ENCODE results near the gene GRIK1.

Gene GRIK1

DNA sequence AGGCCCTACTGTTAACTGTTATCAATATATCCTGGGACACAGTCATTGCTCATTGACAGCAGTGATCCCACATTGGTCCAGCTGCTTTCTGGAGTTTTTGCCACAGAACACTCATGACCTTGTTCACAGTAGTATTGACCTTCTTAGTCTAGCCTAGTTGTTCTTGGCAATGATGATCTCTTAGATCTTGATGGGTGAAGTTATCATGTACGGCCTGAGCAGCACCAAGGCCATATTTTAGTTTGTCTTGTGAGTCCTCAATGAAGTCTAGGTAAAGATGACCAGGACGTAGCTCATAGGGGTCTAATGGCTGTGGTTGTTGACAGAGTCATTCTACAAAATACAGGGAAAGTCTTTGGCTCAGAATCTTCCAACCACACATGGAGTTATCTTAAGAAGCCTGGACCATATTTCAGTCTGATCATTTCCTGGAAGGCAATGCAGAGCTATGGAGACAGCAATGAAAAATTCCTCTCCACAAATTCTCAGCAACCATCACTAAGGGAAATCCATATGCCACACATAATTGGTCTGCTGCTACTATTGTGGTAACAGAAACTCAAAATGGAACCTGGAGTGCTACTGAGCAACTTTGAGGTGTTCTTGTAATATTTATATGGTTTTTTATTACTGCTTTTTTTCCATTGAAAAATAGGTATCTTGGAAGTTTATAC lies 279.6 kb downstream of the GRIK1 start:
- in situ Hi-C loops (cut with MboI; ENCODE audit: low pct_unique_long_range_greater_than_20kb, low sequenced_read_pairs), result no loop called here
- DNase-seq, result no peak

DNA sequence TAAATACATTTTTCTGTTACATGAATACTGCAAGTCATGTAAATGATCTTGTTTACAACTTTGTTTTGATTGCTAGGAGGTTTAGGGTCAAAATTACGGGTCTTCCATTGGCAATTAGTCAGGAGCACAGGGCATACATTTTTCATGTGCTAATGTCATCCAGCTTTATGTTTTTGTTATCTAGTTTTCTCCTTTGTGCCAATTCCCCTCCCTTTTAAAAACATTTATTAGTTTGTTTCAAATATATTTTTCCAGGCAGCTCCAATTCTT lies 280.9 kb downstream of the GRIK1 start:
- no peak for DNase-seq
- in situ Hi-C loops (cut with MboI; ENCODE audit: low pct_unique_long_range_greater_than_20kb, low sequenced_read_pairs), result no loop called here

GRCh38 chr21:29658177-29658933 lies 281.4 kb downstream of the GRIK1 start:
- DNase-seq, result no peak
- in situ Hi-C loops (cut with MboI; ENCODE audit: low pct_unique_long_range_greater_than_20kb, low sequenced_read_pairs), result no loop called here

DNA sequence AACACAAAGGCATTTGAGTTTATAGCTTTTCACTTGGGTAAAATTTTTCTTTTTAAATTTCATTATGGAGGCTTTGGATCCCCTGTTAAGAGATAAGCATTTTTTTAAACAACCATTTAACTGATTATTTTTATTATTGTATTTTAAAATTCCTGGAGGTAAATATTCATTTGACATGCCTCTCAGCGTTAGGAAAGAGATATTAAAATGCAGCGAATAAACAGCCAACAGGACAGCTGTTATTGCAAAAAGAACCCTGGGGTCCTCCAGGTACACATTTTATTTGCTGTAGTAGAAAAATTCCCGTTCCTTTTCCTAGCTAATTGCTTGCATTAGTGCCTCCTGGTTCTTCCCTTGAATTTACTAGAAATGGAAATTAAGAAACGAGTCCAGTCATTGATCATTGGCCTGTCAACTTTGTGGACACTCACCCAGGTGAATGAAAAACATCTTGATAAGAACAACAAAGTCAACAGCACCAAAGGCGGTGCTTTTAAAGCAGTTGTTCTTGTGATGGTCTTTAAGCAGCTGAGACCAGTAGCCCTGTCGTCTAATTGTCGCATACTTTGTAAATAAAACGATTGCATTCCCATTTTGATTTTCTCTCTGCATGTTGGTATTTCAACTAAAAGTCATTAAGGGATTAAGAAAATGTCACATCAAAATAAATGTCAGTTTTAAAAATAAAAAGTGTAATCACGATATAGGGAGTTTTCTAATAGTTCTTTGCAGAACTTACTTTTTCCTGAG lies 282.4 kb downstream of the GRIK1 start:
- DNase-seq, result no peak
- in situ Hi-C loops (cut with MboI; ENCODE audit: low pct_unique_long_range_greater_than_20kb, low sequenced_read_pairs), result no loop called here

GRCh38 chr21:29656504-29657239 lies 283.1 kb downstream of the GRIK1 start:
- in situ Hi-C loops (cut with MboI; ENCODE audit: low pct_unique_long_range_greater_than_20kb, low sequenced_read_pairs), result no loop called here
- peak; percentile 88 for DNase-seq

DNA sequence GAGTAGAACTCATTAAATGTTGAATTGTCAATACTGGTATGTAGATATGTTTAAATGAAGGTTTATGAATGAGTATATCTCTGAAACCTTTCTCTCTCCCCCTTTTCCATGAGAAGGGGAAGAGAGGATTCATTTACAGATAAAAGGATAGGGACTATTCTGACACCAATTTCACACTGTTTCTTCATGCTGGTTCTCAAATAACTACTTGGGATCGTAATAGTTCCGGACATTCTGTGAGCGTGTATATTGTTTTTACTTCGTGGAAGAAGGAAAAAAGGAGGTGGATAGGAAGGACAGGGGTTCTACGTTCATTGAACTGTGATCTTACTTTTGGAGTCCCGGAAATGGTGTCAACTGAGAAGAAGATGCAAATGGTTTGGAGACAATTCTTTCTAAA lies 284.2 kb downstream of the GRIK1 start:
- in situ Hi-C loops (cut with MboI; ENCODE audit: low pct_unique_long_range_greater_than_20kb, low sequenced_read_pairs), result no loop called here
- DNase-seq, result no peak

- in situ Hi-C loops (cut with MboI; ENCODE audit: low pct_unique_long_range_greater_than_20kb, low sequenced_read_pairs), result no loop called here
- DNase-seq, result no peak
Measured at GRCh38 chr21:29654855-29655254, 284.9 kb downstream of the GRIK1 start.

DNA sequence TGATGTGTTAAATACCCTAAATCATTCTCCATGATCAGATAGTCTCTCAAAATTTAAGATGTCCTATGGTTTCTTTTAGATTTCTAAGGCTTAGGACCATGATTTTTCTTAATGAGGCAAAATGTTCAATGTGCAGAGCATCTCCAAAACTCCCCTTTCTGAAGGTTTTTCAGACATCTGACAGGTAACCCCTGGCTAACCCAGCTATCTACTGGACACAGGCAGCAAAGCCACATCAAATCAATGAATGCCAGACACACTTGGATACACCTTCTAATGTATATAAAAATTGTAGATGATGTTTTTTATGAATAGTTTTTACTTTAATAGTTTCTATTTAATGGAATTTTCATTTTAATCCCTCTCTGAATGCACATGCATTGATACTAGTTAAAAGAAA lies 285.6 kb downstream of the GRIK1 start:
- in situ Hi-C loops (cut with MboI; ENCODE audit: low pct_unique_long_range_greater_than_20kb, low sequenced_read_pairs), result no loop called here
- no peak for DNase-seq

DNA sequence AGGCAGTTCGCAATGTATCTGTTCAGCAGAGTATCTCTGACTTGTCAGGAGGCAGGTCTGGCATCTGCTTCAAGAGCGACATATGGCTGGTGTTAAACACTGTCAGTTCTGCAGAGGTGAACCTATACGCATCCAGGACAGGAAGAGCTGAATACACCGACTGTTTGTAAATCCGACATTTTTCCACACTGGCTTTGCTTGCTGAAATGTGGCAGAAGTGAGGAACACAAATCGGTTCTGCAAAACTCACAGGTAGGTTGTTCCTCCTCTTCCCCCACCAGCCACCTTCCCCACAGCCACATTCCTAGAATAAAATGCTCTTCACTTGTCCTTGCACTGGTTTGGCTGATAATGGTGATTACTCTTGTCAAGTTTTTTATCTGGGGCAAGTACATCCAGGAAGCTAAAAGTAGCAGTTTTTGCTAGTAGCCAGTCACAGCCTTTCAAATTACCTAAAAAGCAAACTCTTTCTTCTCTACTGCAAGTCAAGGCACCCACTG lies 289.2 kb downstream of the GRIK1 start:
- no peak for DNase-seq
- in situ Hi-C loops (cut with MboI; ENCODE audit: low pct_unique_long_range_greater_than_20kb, low sequenced_read_pairs), result no loop called here

- DNase-seq, result peak; percentile 80
- in situ Hi-C loops (cut with MboI; ENCODE audit: low pct_unique_long_range_greater_than_20kb, low sequenced_read_pairs), result no loop called here
Measured at GRCh38 chr21:29649406-29649814, 290.4 kb downstream of the GRIK1 start.

DNA sequence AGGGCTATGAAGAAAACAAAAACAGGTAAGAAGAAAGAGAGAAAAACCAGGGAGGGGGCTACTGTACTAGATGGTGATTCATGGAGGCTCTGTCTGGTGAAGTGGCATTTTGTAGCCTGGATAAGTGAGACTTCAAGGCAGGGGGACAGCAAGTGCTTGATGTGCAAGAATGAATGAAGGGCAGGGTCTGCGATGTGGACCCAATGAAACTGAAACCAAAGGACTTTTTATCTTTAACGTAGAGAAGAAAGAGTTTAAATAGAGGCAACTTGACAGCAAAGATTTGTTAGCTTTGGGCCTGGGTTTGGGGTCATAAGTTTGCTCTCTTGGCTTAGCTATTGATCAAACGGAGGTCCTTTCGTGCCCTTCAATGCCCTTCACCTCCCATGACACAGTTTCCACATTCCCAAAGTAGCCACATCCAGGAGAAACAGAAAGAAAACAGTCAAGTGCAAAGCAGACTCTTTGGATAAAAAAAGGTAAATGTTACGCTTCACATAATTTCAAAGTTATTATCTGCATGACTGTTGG lies 291.0 kb downstream of the GRIK1 start:
- no peak for DNase-seq
- in situ Hi-C loops (cut with MboI; ENCODE audit: low pct_unique_long_range_greater_than_20kb, low sequenced_read_pairs), result no loop called here

- DNase-seq, result no peak
Measured at GRCh38 chr21:29647353-29647781, 292.4 kb downstream of the GRIK1 start.

GRCh38 chr21:29645666-29646553 lies 293.9 kb downstream of the GRIK1 start:
- in situ Hi-C loops (cut with MboI; ENCODE audit: low pct_unique_long_range_greater_than_20kb, low sequenced_read_pairs), result no loop called here
- no peak for DNase-seq

More at GRCh38 chr21:29647353-29647781, 292.4 kb downstream of the GRIK1 start:
- in situ Hi-C loops (cut with MboI; ENCODE audit: low pct_unique_long_range_greater_than_20kb, low sequenced_read_pairs), result no loop called here

DNA sequence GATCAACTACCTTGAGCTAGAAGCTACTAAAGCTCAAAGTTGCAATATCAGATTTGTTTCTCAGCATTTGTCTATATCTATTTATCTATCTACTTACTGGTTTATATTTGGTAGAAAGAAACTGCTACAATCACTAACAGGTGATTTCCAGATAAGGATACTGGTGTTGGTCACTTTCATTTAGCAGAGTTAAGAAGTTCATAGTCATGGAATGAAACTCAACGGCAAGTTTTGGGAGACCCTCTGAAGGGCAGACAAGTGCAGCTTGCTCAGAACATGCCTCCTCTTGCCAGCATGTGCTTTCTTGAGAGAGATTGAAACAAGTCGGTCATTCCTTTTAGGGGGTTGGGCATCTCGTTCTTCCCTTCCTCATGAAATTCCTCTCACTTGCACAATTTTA lies 296.5 kb downstream of the GRIK1 start:
- DNase-seq, result no peak
- in situ Hi-C loops (cut with MboI; ENCODE audit: low pct_unique_long_range_greater_than_20kb, low sequenced_read_pairs), result no loop called here

- in situ Hi-C loops (cut with MboI; ENCODE audit: low pct_unique_long_range_greater_than_20kb, low sequenced_read_pairs), result no loop called here
Measured at GRCh38 chr21:29642551-29643245, 297.1 kb downstream of the GRIK1 start.

DNA sequence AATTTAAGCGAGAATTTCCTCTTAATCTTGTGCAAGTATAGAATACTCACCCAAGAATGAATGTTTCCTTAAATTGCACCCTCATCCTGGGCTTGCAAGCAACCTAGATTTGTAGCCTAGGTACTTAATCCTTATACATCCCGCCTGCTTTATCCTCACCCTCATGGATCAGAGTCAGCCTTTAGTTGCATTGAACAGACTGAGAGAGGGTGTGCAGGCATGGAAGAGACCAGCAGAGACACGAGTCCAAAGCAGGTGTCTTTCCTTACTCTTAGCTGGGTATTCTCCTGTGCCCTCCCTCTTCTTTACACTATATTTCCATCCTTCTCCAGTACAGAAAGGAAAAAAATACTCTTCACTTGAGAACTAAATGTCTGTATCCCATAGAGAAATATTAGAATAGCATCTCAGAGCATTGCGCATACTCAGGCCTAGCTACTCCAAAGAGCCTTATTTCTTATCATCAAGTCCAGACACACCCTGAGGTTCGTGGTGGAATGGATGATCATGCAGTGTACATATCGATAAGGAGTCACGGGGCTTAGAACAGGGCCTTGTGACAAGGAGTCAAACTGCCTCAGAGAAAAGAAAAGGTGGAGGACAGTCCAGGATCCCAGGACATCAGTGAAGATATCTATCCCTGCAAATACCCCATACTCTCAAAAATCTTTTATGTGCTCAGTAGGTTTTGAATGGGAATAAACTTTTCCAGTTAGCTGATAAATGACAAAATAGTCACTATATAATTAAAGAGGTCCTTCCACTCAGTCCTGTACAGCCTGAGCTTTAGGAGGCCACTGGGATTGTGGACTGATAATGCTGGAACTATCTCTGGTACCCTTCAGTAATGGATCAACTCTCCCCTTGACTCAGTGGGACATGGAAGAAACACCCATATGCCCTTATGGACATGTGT lies 297.9 kb downstream of the GRIK1 start:
- in situ Hi-C loops (cut with MboI; ENCODE audit: low pct_unique_long_range_greater_than_20kb, low sequenced_read_pairs), result no loop called here
- no peak for DNase-seq

More at GRCh38 chr21:29642551-29643245, 297.1 kb downstream of the GRIK1 start:
- no peak for DNase-seq

Data from KBM-7 (cell line).